CD4-positive, alpha-beta T cell treated with Interleukin-6 at 100 ng/mL for 8 hours (primary cell): ENCODE data around the gene ERCC6L2.

Experiments
- DNase-seq: peaks from one replicate; pipeline ENCODE4 v3.0.0-alpha.2; 2020; ENCODE audit warnings: mixed read lengths, low spot score

Gene ERCC6L2

GRCh38 chr9:95920017-95920416 lies 44.5 kb downstream of the ERCC6L2 start:
- DNase-seq: no peak

GRCh38 chr9:95923794-95924193 lies 48.3 kb downstream of the ERCC6L2 start:
- DNase-seq: no peak

GRCh38 chr9:95924987-95925386 lies 49.5 kb downstream of the ERCC6L2 start:
- DNase-seq: no peak

- DNase-seq: no peak
These were observed 51.9 kb downstream of the ERCC6L2 start for GRCh38 chr9:95927271-95928004.

- DNase-seq: no peak
These were observed 54.8 kb downstream of the ERCC6L2 start for GRCh38 chr9:95930277-95930676.

GRCh38 chr9:95935861-95936578 lies 60.5 kb downstream of the ERCC6L2 start:
- DNase-seq: no peak

GRCh38 chr9:95936579-95937075 lies 61.1 kb downstream of the ERCC6L2 start:
- no peak for DNase-seq

GRCh38 chr9:95937131-95937530 lies 61.6 kb downstream of the ERCC6L2 start:
- no peak for DNase-seq

GRCh38 chr9:95938724-95939123 lies 63.2 kb downstream of the ERCC6L2 start:
- no peak for DNase-seq

GRCh38 chr9:95939472-95939871 lies 64.0 kb downstream of the ERCC6L2 start:
- no peak for DNase-seq

- no peak for DNase-seq
These were observed 64.8 kb downstream of the ERCC6L2 start for GRCh38 chr9:95940265-95940664.

- no peak for DNase-seq
These were observed 66.5 kb downstream of the ERCC6L2 start for GRCh38 chr9:95942016-95942415.

GRCh38 chr9:95947118-95947517 lies 71.6 kb downstream of the ERCC6L2 start:
- DNase-seq: no peak

GRCh38 chr9:95952471-95952870 lies 77.0 kb downstream of the ERCC6L2 start:
- DNase-seq: no peak

GRCh38 chr9:95953986-95954385 lies 78.5 kb downstream of the ERCC6L2 start:
- no peak for DNase-seq

- no peak for DNase-seq
These were observed 79.4 kb downstream of the ERCC6L2 start for GRCh38 chr9:95954940-95955339.

GRCh38 chr9:95962936-95963335 lies 87.4 kb downstream of the ERCC6L2 start:
- DNase-seq: no peak

- no peak for DNase-seq
These were observed 88.2 kb downstream of the ERCC6L2 start for GRCh38 chr9:95963659-95964058.

- no peak for DNase-seq
These were observed 90.8 kb downstream of the ERCC6L2 start for GRCh38 chr9:95966306-95966705.

- no peak for DNase-seq
These were observed 94.8 kb downstream of the ERCC6L2 start for GRCh38 chr9:95970317-95970716.

- no peak for DNase-seq
These were observed 96.3 kb downstream of the ERCC6L2 start for GRCh38 chr9:95971815-95972214.

- DNase-seq: no peak
These were observed 98.9 kb downstream of the ERCC6L2 start for GRCh38 chr9:95974389-95974788.

- DNase-seq: no peak
These were observed 101.9 kb downstream of the ERCC6L2 start for GRCh38 chr9:95977371-95977770.
